Neural cell (in vitro differentiated cells): ENCODE results near the gene CKM.

Source experiments
- CTCF ChIP-seq: fragments of 450-650 bp; IDR thresholded peaks from 2 replicates; pipeline ENCODE4 v1.5.1; 2014; ENCODE audit warnings: antibody characterized with exemption, mild to moderate bottlenecking, moderate library complexity; ENCODE audit not compliant: poor library complexity, severe bottlenecking
- EP300 ChIP-seq: fragments of 450-650 bp; conservative IDR thresholded peaks from 2 replicates; pipeline ENCODE4 v1.6.1; 2014; ENCODE audit warnings: antibody characterized with exemption, mild to moderate bottlenecking, moderate library complexity; ENCODE audit not compliant: poor library complexity, severe bottlenecking
- EZH2 ChIP-seq: fragments of 200-600, 300-800 bp; shearing (Covaris generic), sonication (generic); IDR thresholded peaks from 2 replicates; pipeline ENCODE4 v1.6.1; 2014; ENCODE audit warnings: antibody characterized with exemption, low read length, borderline replicate concordance, mild to moderate bottlenecking; ENCODE audit not compliant: insufficient read depth, poor library complexity, severe bottlenecking
- POLR2AphosphoS5 ChIP-seq: IDR thresholded peaks from 2 replicates; pipeline ENCODE4 v1.6.1; 2012
- RAD21 ChIP-seq: fragments of 450-650 bp; conservative IDR thresholded peaks from 2 replicates; pipeline ENCODE4 v1.6.1; 2014; ENCODE audit warnings: antibody characterized with exemption, mild to moderate bottlenecking, moderate library complexity
- SMC3 ChIP-seq: fragments of 450-650 bp; conservative IDR thresholded peaks from 2 replicates; pipeline ENCODE4 v1.6.1; 2014; ENCODE audit warnings: antibody characterized with exemption, mild to moderate bottlenecking, moderate library complexity; ENCODE audit not compliant: poor library complexity
- TAF1 ChIP-seq: IDR thresholded peaks from 2 replicates; pipeline ENCODE4 v1.6.1; 2012; ENCODE audit warnings: low read depth

GRCh38 chr19:45296355-45296754 lies 26.3 kb downstream of the CKM start:
- TF ChIP-seq CTCF, result no peak
- no peak for TF ChIP-seq POLR2AphosphoS5
- TF ChIP-seq TAF1, result no peak
- no peak for TF ChIP-seq EZH2
- TF ChIP-seq SMC3, result no peak
- no peak for TF ChIP-seq EP300
- no peak for TF ChIP-seq RAD21
